Prostate gland (tissue), 2 donors: ENCODE results near the gene RBM19. TPM values are rescaled to one million over a fixed set of nuclear protein-coding genes. Genes with fewer than 3 reads are reported as not detected.

Experiments used
- DNase-seq: peaks from one replicate; pipeline ENCODE4 v3.0.0-alpha.2; 2019; ENCODE audit warnings: low spot score
- H3K27ac ChIP-seq, 2 donors: fragments of 200-600 bp; sonication (generic); 2 replicates each; pipeline ENCODE4 v1.5.1; 2017 to 2019
- H3K27me3 ChIP-seq: fragments of 200-600 bp; sonication (generic); replicated peaks from 2 replicates; pipeline ENCODE4 v1.5.1; 2019; ENCODE audit not compliant: insufficient read depth
- H3K36me3 ChIP-seq, 2 donors: fragments of 200-600 bp; sonication (generic); 1 replicate in 1 of 2; 2 replicates in 1 of 2; pipeline versions ENCODE4 v1.5.1 to v1.8.1; 2017 to 2019
- H3K4me1 ChIP-seq: fragments of 200-600 bp; sonication (generic); replicated peaks from 2 replicates; pipeline ENCODE4 v1.5.1; 2019
- H3K4me3 ChIP-seq, 2 donors: fragments of 200-600 bp; sonication (generic); 2 replicates each; pipeline ENCODE4 v1.5.1; 2017 to 2019
- H3K9me3 ChIP-seq: fragments of 200-600 bp; sonication (generic); 2 replicates; pipeline ENCODE4 v1.5.1; 2017
- CTCF ChIP-seq, 4 experiments: fragments of 200-600 bp in 2 of 4; fragments of 450-650 bp in 2 of 4; sonication (generic) in 2 of 4; IDR thresholded peaks; 1 replicate in 3 of 4; 2 replicates in 1 of 4; pipeline ENCODE4 v1.5.1; 2016 to 2019; ENCODE audit warnings: antibody characterized with exemption in 4 of 4, mild to moderate bottlenecking in 2 of 4, moderate library complexity in 2 of 4
- POLR2A ChIP-seq: fragments of 450-650 bp; IDR thresholded peaks from one replicate; pipeline ENCODE4 v1.6.1; 2016; ENCODE audit warnings: antibody characterized with exemption, mild to moderate bottlenecking
- POLR2AphosphoS5 ChIP-seq: sonication (generic); formaldehyde crosslinking; IDR thresholded peaks from one replicate; pipeline ENCODE4 v1.6.1; 2017; ENCODE audit warnings: antibody characterized with exemption
- WGBS: methylation state at CpG from one replicate; pipeline ENCODE4 v1.1.5; 2018; 5-methylcytosine and 5-hydroxymethylcytosine counted together
- intact Hi-C: fragments of 100-400 bp; cut with DNase I; formaldehyde crosslinking; loops from one replicate; pipeline ENCODE4 v1.14.2; 2022
- total RNA-seq, 2 donors: library from RNA; depleted of rRNA; stranded (reverse); fragments of >200 nt; gene quantifications; one replicate each; pipeline ENCODE4 v1.1.0, GENCODE V29; 2016

Gene RBM19
- total RNA-seq, 2 donors from 2014 or later, result 27.2 to 49.9 TPM

DNA sequence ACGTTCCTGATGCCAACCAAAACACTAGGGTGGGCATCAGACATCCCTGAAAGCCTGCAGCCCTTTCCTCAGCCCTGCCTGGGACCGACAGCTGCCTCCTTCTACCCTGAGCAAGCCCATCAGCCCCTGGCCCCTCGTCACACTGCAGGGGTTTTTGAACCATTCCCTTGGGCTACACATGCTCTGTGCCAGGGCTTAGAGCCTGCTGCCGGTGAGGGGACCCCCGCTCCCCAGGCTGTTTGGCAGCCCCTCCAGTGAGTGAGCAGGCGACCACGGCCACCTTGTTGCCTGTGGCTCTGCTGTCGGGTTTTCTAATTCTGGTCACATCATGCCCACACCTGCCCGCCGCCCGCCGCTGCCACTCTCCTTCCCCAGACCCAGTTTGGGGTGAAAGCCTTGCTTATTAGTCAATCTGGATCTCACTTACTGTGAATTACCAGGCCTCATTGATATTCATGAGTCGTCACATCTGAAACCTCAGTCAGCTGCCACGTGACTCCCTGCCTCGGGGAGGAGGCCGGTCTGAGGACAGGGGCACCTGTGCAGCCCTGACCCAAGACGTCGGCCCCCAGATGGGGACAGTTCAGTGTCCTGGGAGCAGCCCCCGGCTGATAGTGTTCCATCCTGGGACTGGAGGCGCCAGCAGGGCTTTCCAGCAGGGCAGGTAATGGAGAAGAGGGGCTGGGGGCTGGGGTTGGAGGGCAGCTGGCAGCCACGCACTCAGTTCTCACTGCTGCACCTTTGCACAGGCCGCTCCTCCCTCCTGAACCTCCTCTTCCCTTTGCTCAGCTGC lies 163.0 kb downstream of the RBM19 start:
- DNase-seq, result no peak
- H3K27me3 ChIP-seq, result no peaks in the 10 kb centered on the region
- H3K36me3 ChIP-seq, result no peaks in the 10 kb centered on the region
- 60% methylated on average over 21 of the region's 22 CpGs for WGBS
- no peaks in the 10 kb centered on the region for H3K9me3 ChIP-seq
- H3K27ac ChIP-seq, result no peak overlapping the region
- no peak overlapping the region for H3K4me3 ChIP-seq
- TF ChIP-seq POLR2AphosphoS5, result no peak
- no peak for TF ChIP-seq CTCF (IDR thresholded peaks at IDR 0.05)
- no peak for TF ChIP-seq POLR2A
- H3K4me1 ChIP-seq, result no peaks in the 10 kb centered on the region
- intact Hi-C loops, result no loop called here

DNA sequence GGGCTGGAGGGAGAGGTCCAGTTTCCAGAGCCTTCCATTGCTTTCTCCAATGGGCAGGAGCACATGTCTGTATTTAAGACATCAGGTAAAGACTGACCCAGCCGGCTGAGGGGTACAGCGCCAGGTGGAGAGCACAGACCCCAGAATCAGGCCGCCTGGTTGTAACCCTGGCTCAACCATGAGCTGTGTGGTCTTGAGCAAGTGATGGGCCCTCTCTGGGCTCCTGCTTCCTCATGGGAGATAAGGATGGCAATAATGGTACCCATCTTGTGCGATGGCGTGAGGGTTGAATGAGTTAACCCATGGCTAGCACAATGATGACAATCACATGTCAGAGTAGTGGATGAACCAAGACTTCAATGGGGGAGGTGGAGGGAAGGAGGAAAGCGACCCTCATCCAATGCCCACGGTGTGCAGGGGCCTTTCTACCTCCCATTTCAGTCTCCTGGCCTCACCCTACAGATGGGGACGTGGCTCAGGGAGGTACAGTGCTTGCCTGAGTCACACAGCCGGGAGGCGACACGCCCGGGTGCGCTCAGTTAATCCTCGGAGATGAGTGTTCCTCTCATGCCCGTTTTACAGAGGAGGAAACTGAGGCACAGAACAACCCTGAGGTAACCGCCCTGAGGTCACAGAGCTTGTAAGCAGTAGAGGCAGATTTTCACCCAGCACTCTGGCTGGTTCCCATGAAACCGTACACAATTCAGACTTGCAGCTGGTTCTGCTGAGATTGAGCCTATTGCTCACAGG lies 163.9 kb downstream of the RBM19 start:
- intact Hi-C loops, result no loop called here
- H3K4me3 ChIP-seq, result no peak overlapping the region
- no peak for DNase-seq
- WGBS, result 95% methylated on average over 17 of the region's 17 CpGs
- H3K27ac ChIP-seq, result no peak overlapping the region
- no peaks in the 10 kb centered on the region for H3K4me1 ChIP-seq
- no peaks in the 10 kb centered on the region for H3K9me3 ChIP-seq
- no peaks in the 10 kb centered on the region for H3K36me3 ChIP-seq
- H3K27me3 ChIP-seq, result no peaks in the 10 kb centered on the region
- TF ChIP-seq CTCF (IDR thresholded peaks at IDR 0.05) (no peak), POLR2A (no peak), POLR2AphosphoS5 (no peak)

DNA sequence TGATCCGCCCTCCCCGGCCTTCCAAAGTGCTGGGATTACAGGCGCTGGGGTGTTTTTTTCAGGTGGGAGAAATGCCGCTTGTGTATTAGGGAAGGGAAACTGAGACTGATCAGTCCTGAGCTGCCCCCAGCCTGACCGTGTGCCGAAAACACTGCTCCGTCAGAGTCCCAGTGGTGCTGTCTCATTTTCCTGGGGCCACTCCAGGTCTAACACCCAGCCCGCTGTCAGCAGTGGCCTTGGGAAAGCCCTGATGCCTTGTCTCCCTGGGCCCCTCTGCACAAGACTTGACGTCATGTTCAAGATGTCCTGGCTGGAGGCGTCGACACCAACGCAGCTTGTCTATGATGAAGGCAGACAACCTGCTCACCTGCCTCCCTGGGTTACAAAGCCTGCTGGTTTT lies 165.9 kb downstream of the RBM19 start:
- no peaks in the 10 kb centered on the region for H3K4me1 ChIP-seq
- no peak overlapping the region for H3K27ac ChIP-seq
- no peaks in the 10 kb centered on the region for H3K36me3 ChIP-seq
- 89% methylated on average over 12 of the region's 12 CpGs for WGBS
- H3K9me3 ChIP-seq, result no peaks in the 10 kb centered on the region
- H3K4me3 ChIP-seq, result no peak overlapping the region
- no peaks in the 10 kb centered on the region for H3K27me3 ChIP-seq
- TF ChIP-seq POLR2A, result no peak
- TF ChIP-seq POLR2AphosphoS5, result no peak
- no peak for TF ChIP-seq CTCF (IDR thresholded peaks at IDR 0.05)
- intact Hi-C loops, result no loop called here
- DNase-seq, result no peak

GRCh38 chr12:113798552-113798951 lies 167.6 kb downstream of the RBM19 start:
- Histone ChIP-seq H3K4me3 (no peak overlapping the region), H3K27ac (no peak overlapping the region), H3K36me3 (no peaks in the 10 kb centered on the region), H3K9me3 (no peaks in the 10 kb centered on the region), H3K27me3 (no peaks in the 10 kb centered on the region), H3K4me1 (no peaks in the 10 kb centered on the region)
- DNase-seq, result no peak
- WGBS, result 73% methylated on average over 14 of the region's 14 CpGs
- intact Hi-C loops, result no loop called here
- no peak for TF ChIP-seq CTCF (IDR thresholded peaks at IDR 0.05)
- TF ChIP-seq POLR2AphosphoS5, result no peak
- TF ChIP-seq POLR2A, result no peak

GRCh38 chr12:113797535-113797868 lies 168.6 kb downstream of the RBM19 start:
- no peak overlapping the region for H3K27ac ChIP-seq
- no peaks in the 10 kb centered on the region for H3K9me3 ChIP-seq
- H3K36me3 ChIP-seq, result no peaks in the 10 kb centered on the region
- TF ChIP-seq CTCF (IDR thresholded peaks at IDR 0.05) (no peak), POLR2AphosphoS5 (no peak), POLR2A (no peak)
- H3K27me3 ChIP-seq, result no peaks in the 10 kb centered on the region
- H3K4me3 ChIP-seq, result no peak overlapping the region
- DNase-seq, result no peak
- no peaks in the 10 kb centered on the region for H3K4me1 ChIP-seq
- intact Hi-C loops, result no loop called here
